Memory B cell (primary cell): ENCODE results near the gene TMEM132E.

Experiments
- ATAC-seq: fragments of 150-1000 bp; cut with Tn5 transposase; 2 replicates; pipeline ENCODE4 v1.10.0; 2021; ENCODE audit warnings: low read depth, mild to moderate bottlenecking, moderate library complexity
- DNase-seq, 2 donors: peaks; one replicate each; pipeline ENCODE4 v3.0.0; 2022; ENCODE audit warnings: low spot score in 2 of 2
- H3K27ac Mint-ChIP-seq: one replicate; pipeline ENCODE4 v1.8.0; 2022; ENCODE audit warnings: mild to moderate bottlenecking, moderate library complexity, mixed read lengths
- H3K27me3 Mint-ChIP-seq: one replicate; pipeline ENCODE4 v1.8.0; 2022; ENCODE audit warnings: mixed read lengths
- H3K36me3 Mint-ChIP-seq: one replicate; pipeline ENCODE4 v1.8.0; 2022; ENCODE audit warnings: mild to moderate bottlenecking, mixed read lengths
- H3K4me1 Mint-ChIP-seq: one replicate; pipeline ENCODE4 v1.8.0; 2022; ENCODE audit warnings: mixed read lengths
- H3K4me3 Mint-ChIP-seq: one replicate; pipeline ENCODE4 v1.8.0; 2022; ENCODE audit warnings: mild to moderate bottlenecking, moderate library complexity, mixed read lengths
- H3K9me3 Mint-ChIP-seq: one replicate; pipeline ENCODE4 v1.8.0; 2022; ENCODE audit warnings: mixed read lengths

The TMEM132E gene

DNA sequence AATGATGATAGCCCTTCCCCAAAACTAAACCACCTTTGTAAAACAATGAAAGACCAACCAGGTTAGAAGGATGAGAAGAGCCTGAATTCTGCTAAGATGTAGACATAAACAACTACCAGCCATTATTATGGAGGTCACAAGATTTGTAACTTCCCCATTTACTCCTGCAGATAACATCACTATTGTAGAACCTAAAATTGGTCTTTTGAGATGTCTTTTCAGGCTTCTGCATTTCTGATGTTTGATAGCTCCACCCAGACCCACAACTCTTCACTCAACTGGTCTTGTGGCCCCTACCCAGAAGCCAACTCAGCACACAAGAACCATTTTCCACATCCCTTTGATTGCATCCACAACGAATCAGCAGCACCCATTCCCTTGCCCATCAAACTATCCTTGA, 100.8 kb downstream of the TMEM132E start:
- H3K36me3 Mint-ChIP-seq: no peaks in the 10 kb centered on the region
- H3K9me3 Mint-ChIP-seq: peaks cover 3% of the 10 kb centered on the region
- ATAC-seq (no peak), DNase-seq (no peak)
- H3K4me1 Mint-ChIP-seq: no peaks in the 10 kb centered on the region
- H3K27ac Mint-ChIP-seq: no peak overlapping the region
- peaks cover 19% of the 10 kb centered on the region for H3K27me3 Mint-ChIP-seq
- no peak overlapping the region for H3K4me3 Mint-ChIP-seq

DNA sequence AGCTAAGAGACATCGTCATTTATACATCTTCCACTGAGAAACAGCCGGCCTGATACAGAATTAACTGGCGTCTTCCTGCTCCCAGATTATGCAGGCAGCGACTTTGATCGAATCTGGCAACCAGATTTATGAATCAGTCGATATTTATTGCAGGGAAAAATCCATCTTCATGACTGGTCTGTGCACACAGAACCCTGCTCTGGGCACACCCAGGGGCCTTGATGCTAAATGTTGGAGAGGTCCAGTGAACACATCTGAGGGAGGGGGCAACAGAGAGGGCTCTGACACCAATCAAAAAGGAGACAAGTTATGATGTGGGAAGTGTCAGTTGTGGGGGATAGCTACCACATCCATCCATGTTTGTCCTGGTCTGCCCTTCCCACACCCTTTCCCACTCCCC, 102.9 kb downstream of the TMEM132E start:
- H3K36me3 Mint-ChIP-seq: no peaks in the 10 kb centered on the region

GRCh38 chr17:34683390-34683789, 104.0 kb downstream of the TMEM132E start:
- H3K9me3 Mint-ChIP-seq: peaks cover 10% of the 10 kb centered on the region
- peaks cover 25% of the 10 kb centered on the region for H3K27me3 Mint-ChIP-seq
- no peak for ATAC-seq
- DNase-seq: no peak
- H3K27ac Mint-ChIP-seq: no peak overlapping the region
- no peak overlapping the region for H3K4me3 Mint-ChIP-seq
- no peaks in the 10 kb centered on the region for H3K36me3 Mint-ChIP-seq
- H3K4me1 Mint-ChIP-seq: no peaks in the 10 kb centered on the region

More for the DNA sequence above, 102.9 kb downstream of the TMEM132E start:
- no peak overlapping the region for H3K4me3 Mint-ChIP-seq
- DNase-seq (no peak), ATAC-seq (no peak)
- no peaks in the 10 kb centered on the region for H3K4me1 Mint-ChIP-seq
- H3K27me3 Mint-ChIP-seq: peaks cover 21% of the 10 kb centered on the region
- H3K9me3 Mint-ChIP-seq: peaks cover 3% of the 10 kb centered on the region
- no peak overlapping the region for H3K27ac Mint-ChIP-seq
